Sigmoid colon (tissue), 7 donors: Measurements from ENCODE around the gene FBXO15. TPM values are rescaled to one million over a fixed set of nuclear protein-coding genes. Genes with fewer than 3 reads are reported as not detected.

Source experiments
- DNase-seq: peaks from one replicate; pipeline ENCODE4 v3.0.0-alpha.2; 2019
- H3K27ac ChIP-seq, 4 donors: fragments of 200-600 bp; sonication (generic); one replicate each; pipeline ENCODE4 v1.5.1; 2016 to 2019; ENCODE audit warnings: mild to moderate bottlenecking in 1 of 4
- H3K27me3 ChIP-seq, 3 donors: fragments of 200-600 bp; sonication (generic); one replicate each; pipeline ENCODE4 v1.5.1; 2019; ENCODE audit warnings: mild to moderate bottlenecking in 1 of 3
- H3K36me3 ChIP-seq, 4 donors: fragments of 200-600 bp; sonication (generic); one replicate each; pipeline ENCODE4 v1.5.1; 2016 to 2019
- H3K4me1 ChIP-seq, 4 donors: fragments of 200-600 bp; sonication (generic); one replicate each; pipeline ENCODE4 v1.5.1; 2017 to 2019
- H3K4me3 ChIP-seq, 4 donors: fragments of 200-600 bp; sonication (generic); one replicate each; pipeline ENCODE4 v1.5.1; 2017 to 2019; ENCODE audit warnings: mild to moderate bottlenecking in 2 of 4, moderate library complexity in 1 of 4
- H3K9me3 ChIP-seq, 4 donors: fragments of 200-600 bp in 3 of 4; sonication (generic) in 3 of 4; one replicate each; pipeline versions ENCODE4 v1.5.1 to v1.6.1; 2013 to 2019
- CTCF ChIP-seq, 4 experiments: fragments of 450-650 bp in 3 of 4; fragments of 200-600 bp in 1 of 4; IDR thresholded peaks; one replicate each; pipeline ENCODE4 v1.5.1; 2016 to 2019; ENCODE audit warnings: antibody characterized with exemption in 4 of 4, mild to moderate bottlenecking in 3 of 4, moderate library complexity in 2 of 4
- EP300 ChIP-seq, 4 donors: sonication (generic); formaldehyde crosslinking; IDR thresholded peaks; one replicate each; pipeline ENCODE4 v1.6.1; 2017; ENCODE audit warnings: antibody characterized with exemption in 4 of 4
- POLR2A ChIP-seq, 2 donors: fragments of 450-650 bp; IDR thresholded peaks; one replicate each; pipeline ENCODE4 v1.6.1; 2016; ENCODE audit warnings: antibody characterized with exemption in 2 of 2, mild to moderate bottlenecking in 2 of 2, moderate library complexity in 2 of 2
- POLR2AphosphoS5 ChIP-seq, 4 donors: sonication (generic); formaldehyde crosslinking; IDR thresholded peaks; one replicate each; pipeline ENCODE4 v1.6.1; 2017; ENCODE audit warnings: antibody characterized with exemption in 4 of 4
- WGBS, 2 donors: extraction: QIAGEN DNeasy Blood & Tissue Kit; methylation state at CpG; one replicate each; pipeline ENCODE4 v1.1.7; 2013; 5-methylcytosine and 5-hydroxymethylcytosine counted together
- intact Hi-C: fragments of 100-400 bp; cut with DNase I; formaldehyde crosslinking; loops from one replicate; pipeline ENCODE4 v1.15.1; 2023
- polyA plus RNA-seq, 3 donors: library from polyadenylated mRNA; stranded (reverse); fragments of 200-250 nt; gene quantifications; one replicate each; pipeline ENCODE4 v1.2.3, GENCODE V29; 2013
- total RNA-seq, 4 donors: library from RNA; depleted of rRNA; stranded (reverse); fragments of >200 nt; gene quantifications; one replicate each; pipeline ENCODE4 v1.1.0, GENCODE V29; 2016
- donor health status: healthy with polysubstance abuse.
- donor health status: Bipolar disorder and iron deficiency.
- donor health status: healthy.

FBXO15 gene
- total and polyA plus RNA-seq, 7 donors: 0.36 to 2.2 (median 0.87) TPM; not detected in 4

GRCh38 chr18:74060579-74060978, 87.1 kb downstream of the FBXO15 start:
- Histone ChIP-seq H3K4me3 (no peak overlapping the region), H3K9me3 (no peaks in the 10 kb centered on the region), H3K27ac (no peak overlapping the region), H3K4me1 (no peaks in the 10 kb centered on the region), H3K27me3 (no peaks in the 10 kb centered on the region), H3K36me3 (no peaks in the 10 kb centered on the region)
- TF ChIP-seq POLR2A (IDR thresholded peaks at IDR 0.05): no peak
- no peak for TF ChIP-seq EP300 (IDR thresholded peaks at IDR 0.05)
- no peak for TF ChIP-seq CTCF (IDR thresholded peaks at IDR 0.05)
- TF ChIP-seq POLR2AphosphoS5 (IDR thresholded peaks at IDR 0.05): no peak
- 40 to 60% methylated on average over 3 of the region's 3 CpGs for WGBS, 2 donors
- no peak for DNase-seq
- intact Hi-C loops: no loop called here

- Histone ChIP-seq H3K27me3 (no peaks in the 10 kb centered on the region), H3K27ac (no peak overlapping the region), H3K36me3 (no peaks in the 10 kb centered on the region), H3K9me3 (no peaks in the 10 kb centered on the region), H3K4me3 (no peak overlapping the region), H3K4me1 (no peaks in the 10 kb centered on the region)
- WGBS, 2 donors: 26 to 56% methylated on average over 4 of the region's 4 CpGs
- intact Hi-C loops: no loop called here
- TF ChIP-seq CTCF (IDR thresholded peaks at IDR 0.05) (no peak), POLR2AphosphoS5 (IDR thresholded peaks at IDR 0.05) (no peak), POLR2A (IDR thresholded peaks at IDR 0.05) (no peak), EP300 (IDR thresholded peaks at IDR 0.05) (no peak)
- no peak for DNase-seq
These were observed 96.8 kb downstream of the FBXO15 start for GRCh38 chr18:74050807-74051206.

- Histone ChIP-seq H3K4me3 (no peak overlapping the region), H3K27me3 (no peaks in the 10 kb centered on the region), H3K27ac (no peak overlapping the region), H3K9me3 (no peaks in the 10 kb centered on the region), H3K36me3 (no peaks in the 10 kb centered on the region), H3K4me1 (no peaks in the 10 kb centered on the region)
- no peak for TF ChIP-seq POLR2A (IDR thresholded peaks at IDR 0.05)
- peak in 2 of 4 experiments; percentile 17 to 29 for TF ChIP-seq CTCF (IDR thresholded peaks at IDR 0.05)
- TF ChIP-seq EP300 (IDR thresholded peaks at IDR 0.05): no peak
- DNase-seq: no peak
- WGBS, 2 donors: 71 to 73% methylated on average over 20 of the region's 20 CpGs
- intact Hi-C loops: no loop called here
These were observed 106.9 kb downstream of the FBXO15 start for GRCh38 chr18:74040459-74041332.

- no peaks in the 10 kb centered on the region for H3K9me3 ChIP-seq
- DNase-seq: no peak
- H3K4me3 ChIP-seq: no peak overlapping the region
- intact Hi-C loops: no loop called here
- no peaks in the 10 kb centered on the region for H3K4me1 ChIP-seq
- no peak overlapping the region for H3K27ac ChIP-seq
- no peaks in the 10 kb centered on the region for H3K27me3 ChIP-seq
- H3K36me3 ChIP-seq: no peaks in the 10 kb centered on the region
- WGBS, 2 donors: 91 to 92% methylated on average over 4 of the region's 4 CpGs
- no peak for TF ChIP-seq POLR2AphosphoS5 (IDR thresholded peaks at IDR 0.05)
- no peak for TF ChIP-seq CTCF (IDR thresholded peaks at IDR 0.05)
These were observed 107.6 kb downstream of the FBXO15 start for GRCh38 chr18:74040008-74040407.

- H3K36me3 ChIP-seq: no peaks in the 10 kb centered on the region
- DNase-seq: no peak
- no peak overlapping the region for H3K27ac ChIP-seq
- H3K9me3 ChIP-seq: no peaks in the 10 kb centered on the region
- TF ChIP-seq POLR2A (IDR thresholded peaks at IDR 0.05) (no peak), EP300 (IDR thresholded peaks at IDR 0.05) (no peak)
- no peak overlapping the region for H3K4me3 ChIP-seq
- H3K27me3 ChIP-seq: no peaks in the 10 kb centered on the region
- no peaks in the 10 kb centered on the region for H3K4me1 ChIP-seq
- intact Hi-C loops: no loop called here
These were observed 118.5 kb downstream of the FBXO15 start for GRCh38 chr18:74029161-74029560.

Other genes with a start within 250 kb of the FBXO15 start
- gene TIMM21, start 689 bp upstream of the FBXO15 start, total RNA-seq: 10 to 100 TPM; 42.4 to 65.3 (median 52.1) TPM
- gene TIMM21, start 689 bp upstream of the FBXO15 start, polyA plus RNA-seq: 10 to 100 TPM in 2 of 3 donors, 1 to 10 TPM in 1; 9.0 to 27.6 (median 18.0) TPM
- gene CYB5A, start 144.1 kb upstream of the FBXO15 start, total RNA-seq: 100 to 1,000 TPM; 137 to 533 (median 241) TPM
- 100 to 1,000 TPM; 141 to 213 (median 163) TPM for gene CYB5A, start 144.1 kb upstream of the FBXO15 start, polyA plus RNA-seq
- gene C18orf63, start 168.0 kb upstream of the FBXO15 start, total RNA-seq: not detected
- not detected for gene C18orf63, start 168.0 kb upstream of the FBXO15 start, polyA plus RNA-seq